Effector CD8-positive, alpha-beta T cell (primary cell): ENCODE results near the gene HMBS.

Experiments used
- DNase-seq: peaks from one replicate; lab custom pipeline; 2025; lab: John Stamatoyannopoulos, UW

The HMBS gene

DNA sequence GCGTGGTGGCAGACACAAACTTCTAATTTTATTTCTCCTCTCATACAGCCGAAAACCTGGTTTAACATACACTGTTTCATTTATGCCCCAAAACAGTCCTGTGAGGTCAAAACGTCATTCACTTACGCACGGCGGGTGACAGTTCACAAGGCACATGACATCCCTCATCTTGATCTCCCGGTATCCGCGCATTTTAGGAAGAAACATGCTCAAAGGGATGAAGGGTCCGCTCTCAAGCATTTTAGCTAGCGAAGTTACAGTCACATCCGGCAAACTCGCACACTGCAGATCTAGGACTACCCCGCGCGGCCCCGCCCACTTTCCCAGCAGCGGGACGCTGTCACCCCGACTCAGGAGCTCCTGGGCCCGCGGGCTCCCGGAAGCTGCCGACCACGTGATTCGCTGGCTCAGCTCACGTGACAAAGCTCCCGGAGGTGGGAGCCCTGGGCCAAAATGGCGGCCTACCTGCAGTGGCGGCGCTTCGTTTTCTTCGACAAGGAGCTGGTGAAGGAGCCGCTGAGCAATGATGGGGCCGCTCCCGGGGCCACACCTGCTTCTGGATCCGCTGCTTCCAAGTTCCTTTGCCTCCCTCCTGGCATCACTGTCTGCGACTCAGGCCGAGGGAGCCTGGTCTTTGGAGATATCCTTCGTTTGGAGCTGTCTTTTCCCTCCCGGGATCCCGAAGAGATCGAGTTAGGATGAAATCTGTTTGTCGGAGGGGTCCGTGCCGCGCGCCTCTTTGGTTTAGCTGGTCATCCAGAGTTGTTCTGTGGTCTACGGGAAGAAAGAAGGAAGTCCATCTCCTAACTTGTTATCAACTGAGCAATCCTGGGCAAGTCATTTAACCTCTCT is 17.1 kb upstream of the HMBS start, which contains the start of gene VPS11:
VPS11 (plus strand) TSS at position 448 of the 852 bp plus-strand sequence; CDS start at position 454, 6 bp downstream.
- DNase-seq: peak; percentile 95

DNA sequence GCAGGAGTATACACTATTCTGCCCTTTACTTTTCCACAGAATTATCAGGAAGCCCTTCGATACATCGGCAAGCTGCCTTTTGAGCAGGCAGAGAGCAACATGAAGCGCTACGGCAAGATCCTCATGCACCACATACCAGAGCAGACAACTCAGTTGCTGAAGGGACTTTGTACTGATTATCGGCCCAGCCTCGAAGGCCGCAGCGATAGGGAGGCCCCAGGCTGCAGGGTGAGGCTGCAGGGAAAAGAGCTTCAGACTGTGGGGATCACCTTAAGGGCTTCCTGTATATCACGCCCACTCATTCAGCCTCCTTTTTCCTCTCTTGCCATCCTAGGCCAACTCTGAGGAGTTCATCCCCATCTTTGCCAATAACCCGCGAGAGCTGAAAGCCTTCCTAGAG is 6.8 kb upstream of the HMBS start:
- no peak for DNase-seq

DNA sequence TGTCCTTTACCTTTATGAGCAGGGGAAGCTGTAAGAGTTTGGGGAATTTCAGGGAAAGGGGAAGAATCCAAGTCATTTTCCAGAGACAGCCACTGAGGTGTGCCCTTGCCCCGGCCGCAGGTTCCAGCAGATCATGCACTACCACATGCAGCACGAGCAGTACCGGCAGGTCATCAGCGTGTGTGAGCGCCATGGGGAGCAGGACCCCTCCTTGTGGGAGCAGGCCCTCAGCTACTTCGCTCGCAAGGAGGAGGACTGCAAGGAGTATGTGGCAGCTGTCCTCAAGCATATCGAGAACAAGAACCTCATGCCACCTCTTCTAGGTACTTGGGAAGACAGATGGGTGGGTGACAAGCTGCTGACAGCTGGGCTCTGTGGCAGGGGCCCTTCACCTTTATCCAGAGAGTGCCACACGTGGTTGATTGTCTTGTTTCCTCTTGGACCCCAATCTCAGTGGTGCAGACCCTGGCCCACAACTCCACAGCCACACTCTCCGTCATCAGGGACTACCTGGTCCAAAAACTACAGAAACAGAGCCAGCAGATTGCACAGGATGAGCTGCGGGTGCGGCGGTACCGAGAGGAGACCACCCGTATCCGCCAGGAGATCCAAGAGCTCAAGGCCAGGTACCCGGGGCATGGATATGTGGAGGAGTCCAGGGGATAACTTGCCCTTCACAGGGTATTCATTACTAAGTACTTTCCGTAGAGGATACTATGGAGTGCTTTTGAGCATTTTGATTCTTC is 5.8 kb upstream of the HMBS start:
- DNase-seq: no peak

DNA sequence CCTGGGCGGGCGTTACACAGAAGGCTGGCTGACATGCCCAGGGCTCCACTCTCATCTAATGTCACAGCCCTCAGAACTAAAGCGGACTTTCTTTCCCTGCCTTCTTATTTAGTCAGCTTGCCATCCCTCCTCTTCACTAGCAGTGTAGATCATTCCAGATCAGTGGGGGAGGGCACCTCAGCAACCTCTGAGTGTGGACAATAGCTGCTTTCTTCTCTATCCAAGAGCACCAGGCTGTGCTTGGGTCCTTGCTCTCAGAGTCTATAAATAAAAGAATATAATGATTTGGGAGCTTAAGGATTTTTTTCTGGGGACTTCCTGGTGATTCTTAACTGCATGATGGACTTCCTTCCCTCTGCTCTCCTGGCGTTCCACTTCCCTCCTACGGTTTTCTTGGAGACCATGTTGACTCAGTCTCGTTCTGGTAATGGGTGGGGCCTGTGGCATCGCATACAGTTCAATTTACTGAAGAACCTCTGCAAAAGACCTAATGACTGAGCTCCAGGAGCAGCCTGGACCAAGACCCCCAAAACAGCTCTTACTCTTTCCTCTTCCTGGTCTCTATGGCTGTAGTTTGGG is 2.9 kb upstream of the HMBS start:
- no peak for DNase-seq

DNA sequence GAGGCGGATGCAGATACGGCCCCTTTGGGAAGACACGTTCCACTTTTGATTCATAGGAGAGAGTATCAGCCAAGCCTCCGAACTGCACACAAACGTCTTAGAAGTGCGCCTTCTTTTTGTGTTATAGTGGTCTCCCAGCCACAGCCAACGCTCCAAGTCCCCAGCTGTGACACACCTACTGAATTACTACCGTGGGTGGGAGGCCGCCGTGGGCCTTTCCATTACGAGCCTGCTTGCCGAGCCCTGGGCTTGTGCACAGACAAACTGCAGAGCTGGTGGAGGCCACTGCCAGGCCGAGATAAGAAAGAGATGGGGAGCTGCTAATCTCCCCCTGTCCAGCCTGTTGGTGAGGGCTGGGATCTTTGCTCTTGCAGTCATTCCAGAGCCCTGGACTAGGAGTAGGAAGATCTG is 761 bp downstream of the HMBS start:
- DNase-seq: no peak

DNA sequence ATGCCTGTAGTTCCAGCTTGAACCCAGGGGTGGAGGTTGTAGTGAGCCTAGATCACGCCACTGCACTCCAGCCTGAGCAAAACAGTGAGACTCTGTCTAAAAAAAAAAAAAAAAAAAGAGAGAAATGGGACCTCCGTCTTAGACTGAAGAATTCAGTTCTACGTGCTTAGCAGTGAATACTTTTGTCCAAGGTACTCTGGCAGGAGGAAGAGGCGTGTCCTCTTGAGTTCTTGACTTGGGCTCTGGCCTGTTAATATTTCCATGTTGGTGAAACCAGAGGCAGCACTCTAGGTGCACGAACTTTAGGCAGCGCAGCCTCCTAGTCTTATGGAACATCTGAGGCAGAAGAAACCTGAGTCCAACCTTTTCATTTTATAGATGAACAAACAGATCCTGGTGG is 2.4 kb downstream of the HMBS start:
- no peak for DNase-seq

DNA sequence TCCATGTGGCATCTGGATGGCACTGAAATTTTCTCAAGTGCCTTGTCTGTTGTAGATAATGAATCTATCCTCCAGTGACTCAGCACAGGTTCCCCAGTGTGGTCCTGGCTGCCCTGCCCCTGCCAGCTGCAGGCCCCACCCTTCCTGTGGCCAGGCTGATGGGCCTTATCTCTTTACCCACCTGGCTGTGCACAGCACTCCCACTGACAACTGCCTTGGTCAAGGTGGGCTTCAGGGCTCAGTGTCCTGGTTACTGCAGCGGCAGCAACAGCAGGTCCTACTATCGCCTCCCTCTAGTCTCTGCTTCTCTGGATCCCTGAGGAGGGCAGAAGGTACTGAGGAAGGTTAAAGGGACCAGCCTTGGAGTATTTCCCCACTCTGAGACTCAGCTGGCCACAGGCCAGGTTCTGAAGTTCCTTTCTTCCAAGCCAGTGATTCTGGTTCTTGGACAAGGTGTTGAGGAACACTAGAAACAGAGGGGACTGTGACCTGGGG is 3.1 kb downstream of the HMBS start:
- DNase-seq: no peak

DNA sequence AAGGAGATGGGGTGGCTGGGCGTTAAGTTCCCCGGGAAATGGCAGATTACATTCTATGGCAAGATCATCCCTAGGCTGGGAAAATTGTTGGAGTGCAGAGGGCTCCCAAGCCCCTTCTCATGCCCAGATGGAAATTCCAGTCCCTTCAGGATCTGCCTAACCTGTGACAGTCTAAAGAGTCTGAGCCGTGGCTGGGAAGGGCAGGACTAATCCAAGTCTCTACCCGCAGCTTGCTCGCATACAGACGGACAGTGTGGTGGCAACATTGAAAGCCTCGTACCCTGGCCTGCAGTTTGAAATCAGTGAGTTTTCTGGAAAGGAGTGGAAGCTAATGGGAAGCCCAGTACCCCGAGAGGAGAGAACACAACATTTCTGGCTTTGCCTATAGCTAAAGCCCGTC is 3.7 kb downstream of the HMBS start:
- no peak for DNase-seq

DNA sequence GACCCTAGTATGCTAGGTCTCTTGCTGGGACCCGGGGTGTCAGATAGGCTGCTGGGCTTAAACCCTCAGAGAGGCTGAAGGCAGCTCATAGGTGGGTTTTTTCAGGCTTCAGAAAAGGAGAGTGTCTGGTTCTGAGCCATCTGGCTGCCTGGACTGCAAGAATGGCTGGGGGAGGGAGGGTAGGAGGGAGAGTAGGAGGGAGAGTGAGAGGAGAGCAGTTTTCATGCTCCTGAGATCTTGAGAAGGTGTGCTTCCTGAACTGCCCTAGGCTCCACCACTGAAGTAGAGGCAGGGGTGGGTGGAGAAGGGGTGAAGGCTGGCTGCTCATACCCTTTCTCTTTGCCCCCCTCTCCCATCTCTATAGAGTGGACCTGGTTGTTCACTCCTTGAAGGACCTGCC is 4.6 kb downstream of the HMBS start:
- DNase-seq: no peak

DNA sequence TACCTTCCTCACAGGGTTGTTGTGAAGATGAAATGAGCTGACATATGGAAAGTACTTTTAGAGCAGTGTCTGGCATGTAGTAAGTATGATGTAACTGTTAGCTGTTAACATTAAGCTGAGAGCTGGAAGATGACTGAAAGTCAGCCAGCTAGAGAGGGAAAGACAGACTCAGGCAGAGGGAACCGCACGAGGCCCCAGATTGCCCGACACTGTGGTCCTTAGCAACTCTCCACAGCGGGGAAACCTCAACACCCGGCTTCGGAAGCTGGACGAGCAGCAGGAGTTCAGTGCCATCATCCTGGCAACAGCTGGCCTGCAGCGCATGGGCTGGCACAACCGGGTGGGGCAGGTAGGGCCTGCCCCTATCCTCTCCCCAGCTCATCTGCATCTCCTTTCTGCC is 6.5 kb downstream of the HMBS start:
- DNase-seq: no peak

DNA sequence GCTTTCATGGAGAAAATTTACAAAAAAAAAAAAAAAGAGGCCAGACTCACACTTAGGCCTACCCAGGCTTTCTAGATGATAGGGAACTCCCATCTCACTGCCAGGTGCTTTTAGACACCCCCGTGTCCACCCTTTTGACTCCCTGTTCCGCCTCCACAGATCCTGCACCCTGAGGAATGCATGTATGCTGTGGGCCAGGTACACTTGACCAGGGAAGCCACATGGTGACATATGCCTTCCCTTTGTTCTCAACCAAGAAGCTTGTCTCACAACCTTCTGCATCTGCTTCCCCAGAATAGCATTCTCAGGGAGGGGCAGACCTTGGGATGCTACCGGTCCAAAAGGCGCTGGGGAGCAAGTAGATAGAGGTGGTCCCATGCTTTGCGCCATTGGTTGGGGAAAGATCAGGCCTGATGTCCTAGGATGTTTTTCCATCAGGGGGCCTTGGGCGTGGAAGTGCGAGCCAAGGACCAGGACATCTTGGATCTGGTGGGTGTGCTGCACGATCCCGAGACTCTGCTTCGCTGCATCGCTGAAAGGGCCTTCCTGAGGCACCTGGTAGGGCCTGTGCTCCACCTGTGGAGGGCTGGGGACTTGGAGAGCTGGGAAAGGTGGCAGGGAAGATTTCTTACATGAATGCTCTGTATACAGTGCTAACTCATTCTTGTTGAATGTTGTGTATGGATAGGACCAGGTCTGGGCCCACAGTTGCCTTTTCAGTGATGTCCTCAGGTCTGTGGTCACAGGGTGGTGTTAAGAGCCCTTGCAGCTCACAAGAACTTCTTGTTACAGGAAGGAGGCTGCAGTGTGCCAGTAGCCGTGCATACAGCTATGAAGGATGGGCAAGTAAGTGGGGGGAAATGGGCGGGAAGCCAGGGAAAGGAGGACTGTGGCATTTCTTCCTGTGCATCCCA is 7.5 kb downstream of the HMBS start:
- DNase-seq: no peak

DNA sequence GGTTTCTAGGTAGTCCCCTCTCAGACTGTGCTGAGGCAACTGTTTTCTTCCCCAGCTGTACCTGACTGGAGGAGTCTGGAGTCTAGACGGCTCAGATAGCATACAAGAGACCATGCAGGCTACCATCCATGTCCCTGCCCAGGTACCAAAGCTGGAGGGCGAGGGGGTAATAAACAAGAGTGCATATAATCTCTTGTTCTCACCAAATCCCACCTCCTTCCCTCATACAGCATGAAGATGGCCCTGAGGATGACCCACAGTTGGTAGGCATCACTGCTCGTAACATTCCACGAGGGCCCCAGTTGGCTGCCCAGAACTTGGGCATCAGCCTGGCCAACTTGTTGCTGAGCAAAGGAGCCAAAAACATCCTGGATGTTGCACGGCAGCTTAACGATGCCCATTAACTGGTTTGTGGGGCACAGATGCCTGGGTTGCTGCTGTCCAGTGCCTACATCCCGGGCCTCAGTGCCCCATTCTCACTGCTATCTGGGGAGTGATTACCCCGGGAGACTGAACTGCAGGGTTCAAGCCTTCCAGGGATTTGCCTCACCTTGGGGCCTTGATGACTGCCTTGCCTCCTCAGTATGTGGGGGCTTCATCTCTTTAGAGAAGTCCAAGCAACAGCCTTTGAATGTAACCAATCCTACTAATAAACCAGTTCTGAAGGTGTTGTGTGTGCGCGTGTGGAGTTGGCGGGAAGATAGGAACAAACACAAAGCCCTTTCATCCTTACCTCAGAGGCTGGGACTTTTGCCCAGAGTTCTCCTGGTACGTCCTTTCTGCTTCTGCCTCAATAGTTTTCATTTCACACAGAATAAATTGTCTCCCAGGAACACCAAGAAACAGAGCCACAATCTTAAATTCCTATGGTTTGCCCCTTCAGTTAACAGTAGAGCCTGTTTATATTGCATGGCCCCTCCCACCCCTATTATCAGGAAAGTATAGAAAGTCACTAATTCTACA is 8.5 kb downstream of the HMBS start:
- no peak for DNase-seq

DNA sequence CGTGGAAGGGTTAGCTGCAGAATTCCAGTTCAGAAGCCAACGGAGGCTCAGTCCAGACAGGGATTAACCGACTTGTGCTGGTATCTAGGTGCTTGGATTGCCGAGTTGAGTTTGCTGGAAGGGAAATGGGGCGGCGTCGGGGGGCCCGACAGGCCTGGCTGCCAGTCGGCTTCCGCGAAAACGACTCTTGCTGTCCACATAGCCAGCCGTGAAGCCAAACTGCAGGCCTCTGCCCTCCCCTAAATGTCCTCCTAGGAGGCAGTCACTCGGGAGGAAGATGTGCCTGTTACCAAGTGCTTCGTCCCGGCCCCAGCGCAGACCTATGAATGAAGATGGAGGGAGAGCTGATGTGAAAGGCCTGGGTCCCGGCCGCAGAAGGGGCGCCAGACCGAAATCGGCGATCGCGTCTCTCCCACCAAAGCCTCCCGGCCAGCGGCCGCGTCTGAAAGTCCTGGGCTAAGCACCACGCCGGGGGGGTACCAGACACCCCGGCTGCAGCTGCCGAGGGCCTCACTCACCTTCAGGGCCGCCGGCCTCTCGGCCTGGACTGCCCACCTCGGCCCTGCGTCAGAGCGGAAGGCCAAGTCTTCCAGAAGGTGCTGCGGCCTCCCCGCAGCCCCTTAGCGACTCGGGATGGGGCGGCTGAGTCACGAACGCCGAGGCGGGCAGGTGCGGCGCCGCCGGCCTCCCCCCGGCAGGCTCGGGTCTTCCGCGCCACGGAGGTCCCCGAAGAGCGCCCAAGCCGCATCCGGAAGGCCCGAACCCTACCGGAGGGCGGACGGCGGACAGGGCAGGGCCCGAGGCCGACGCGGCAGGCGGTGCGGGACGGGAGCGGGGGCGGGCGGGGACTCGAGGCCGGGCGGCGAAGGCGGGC is 9.5 kb downstream of the HMBS start:
- DNase-seq: peak; percentile 34

DNA sequence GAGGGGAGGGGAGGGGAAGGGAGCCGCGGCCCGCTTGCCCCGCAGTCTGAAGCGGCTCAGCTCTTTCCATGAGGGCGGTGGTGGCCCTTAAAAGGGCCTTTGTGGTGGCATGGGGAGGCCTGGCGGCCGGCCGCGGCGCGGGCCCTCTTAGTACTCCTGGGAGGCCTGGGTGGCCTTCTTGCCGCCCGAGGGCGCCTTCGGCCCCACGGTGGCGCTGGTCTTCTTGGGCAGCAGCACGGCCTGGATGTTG is 10.1 kb downstream of the HMBS start:
- DNase-seq: no peak

DNA sequence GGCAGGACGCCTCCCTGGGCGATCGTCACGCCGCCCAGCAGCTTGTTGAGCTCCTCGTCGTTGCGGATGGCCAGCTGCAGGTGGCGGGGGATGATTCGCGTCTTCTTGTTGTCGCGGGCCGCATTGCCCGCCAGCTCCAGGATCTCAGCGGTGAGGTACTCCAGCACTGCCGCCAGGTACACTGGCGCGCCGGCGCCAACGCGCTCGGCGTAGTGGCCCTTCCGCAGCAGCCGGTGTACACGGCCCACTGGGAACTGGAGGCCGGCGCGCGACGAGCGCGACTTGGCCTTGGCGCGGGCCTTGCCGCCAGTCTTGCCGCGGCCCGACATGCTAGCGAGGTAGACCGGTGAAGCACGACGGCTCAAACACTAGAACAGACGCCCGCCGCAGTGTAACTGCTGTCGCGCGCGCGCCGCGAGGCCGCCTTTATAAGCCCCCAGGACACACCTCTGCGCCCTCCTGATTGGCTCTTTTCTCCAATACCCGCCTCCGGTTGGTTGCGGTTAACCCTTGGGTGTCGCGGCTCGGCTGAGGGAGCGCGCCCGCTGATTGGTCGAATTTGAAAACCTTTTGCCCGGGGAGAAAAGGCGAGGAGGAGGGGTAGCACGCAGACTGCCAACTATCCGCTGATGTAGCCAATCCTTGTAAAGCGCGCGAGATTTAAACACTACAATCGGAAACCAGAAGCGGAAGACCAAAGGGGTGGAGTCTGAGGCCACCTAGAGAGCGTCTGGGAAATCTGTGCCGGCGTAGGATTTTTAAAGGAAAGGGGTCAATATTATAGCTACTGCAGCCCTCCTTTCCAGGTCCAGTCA is 10.6 kb downstream of the HMBS start:
- peak; percentile 99 for DNase-seq

DNA sequence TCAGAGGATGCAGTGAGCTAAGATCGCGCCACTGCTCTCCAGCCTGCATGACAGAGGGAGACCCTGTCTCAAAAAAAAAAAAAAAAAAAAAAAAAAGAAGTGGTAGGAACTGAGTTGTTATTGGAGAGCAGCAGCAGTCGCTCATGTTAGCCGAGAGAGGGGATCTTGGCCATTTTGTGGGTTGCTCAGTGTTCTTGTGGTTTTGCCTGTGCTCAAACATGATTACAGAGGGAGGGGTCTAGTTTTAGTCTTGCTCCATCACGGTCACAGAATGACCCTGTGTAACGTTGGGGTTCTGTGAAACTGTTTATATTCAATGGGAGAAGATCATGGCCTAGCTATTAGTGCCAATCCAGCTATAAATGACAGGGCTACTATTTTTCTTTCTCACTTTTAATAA is 15.0 kb downstream of the HMBS start:
- DNase-seq: no peak

DNA sequence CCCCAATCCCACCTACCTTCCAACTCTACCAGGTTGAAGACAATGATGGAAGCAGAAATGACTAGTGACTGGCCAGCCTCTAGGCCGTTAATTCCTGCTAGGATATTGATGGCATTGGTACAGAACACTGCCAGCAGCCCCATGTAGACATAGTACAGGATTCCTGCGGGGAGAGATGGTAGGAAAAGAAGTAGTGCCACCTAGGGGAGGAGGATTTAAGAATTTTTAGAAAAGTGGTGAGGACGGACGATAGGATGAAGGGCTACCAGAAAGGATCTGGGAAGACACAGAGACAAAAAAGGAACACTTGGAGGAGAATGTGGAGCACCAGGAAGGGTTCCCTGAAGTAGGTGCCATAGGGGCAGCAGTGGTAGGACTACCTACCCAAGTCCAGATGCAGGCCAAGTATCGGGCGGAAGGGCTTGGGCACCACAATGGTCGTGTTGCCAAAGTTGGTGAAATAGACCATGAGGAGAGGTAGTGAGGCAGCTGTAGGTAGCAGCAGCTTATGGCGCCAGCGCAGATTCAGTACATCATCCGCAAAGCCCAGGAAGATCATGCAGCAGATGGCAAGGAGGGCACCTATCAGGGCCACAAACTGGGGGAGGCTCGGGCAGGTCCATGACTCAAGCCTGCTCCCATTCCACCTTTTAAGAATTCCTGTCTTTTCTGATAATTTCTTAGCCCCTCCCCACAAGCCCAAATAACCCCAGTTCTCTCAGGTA is 15.7 kb downstream of the HMBS start:
- DNase-seq: no peak
